Measurements from ENCODE around the gene NETO2. TPM values are rescaled to one million over a fixed set of nuclear protein-coding genes. Genes with fewer than 3 reads are reported as not detected.

The NETO2 gene
- polyA plus RNA-seq, 2 donors = 3.0 to 5.0 TPM

DNA sequence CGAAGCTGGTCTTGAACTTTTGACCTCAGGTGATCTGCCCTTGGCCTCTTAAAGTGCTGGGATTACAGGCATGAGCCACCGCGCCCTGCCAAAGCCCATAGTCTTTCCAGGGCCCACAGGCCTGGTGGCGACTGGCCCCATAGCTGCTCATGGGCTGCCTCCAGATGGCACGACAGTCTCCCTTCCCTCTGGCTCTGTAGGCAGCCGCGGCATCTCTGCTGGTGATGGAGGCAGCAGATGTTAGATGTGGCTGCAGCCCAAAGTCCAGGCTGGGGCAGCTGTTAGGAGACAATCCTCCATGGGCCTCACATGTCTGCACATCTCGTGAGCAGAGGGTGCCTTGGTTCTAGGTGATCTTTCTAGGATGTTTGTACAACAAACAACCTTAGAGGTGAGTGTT is 100.5 kb downstream of the NETO2 start:
- 81 to 86% methylated on average over 8 of the region's 8 CpGs for WGBS, 2 donors
- Histone ChIP-seq H3K36me3 (ENCODE audit: control insufficient read depth in 2 of 2, insufficient read depth in 2 of 2, low read length in 1 of 2) (no peaks in the 10 kb centered on the region), H3K4me3 (ENCODE audit: low read depth in 1 of 2, low read length in 2 of 2) (no peak overlapping the region), H3K4me1 (ENCODE audit: control insufficient read depth in 2 of 2, insufficient read depth in 2 of 2, low read length in 1 of 2) (peaks cover 0 to 4% of the 10 kb centered on the region in 2 donors), H3K27me3 (ENCODE audit: control insufficient read depth in 1 of 2, insufficient read depth in 2 of 2, low read length in 2 of 2) (no peaks in the 10 kb centered on the region), H3K9me3 (ENCODE audit: control insufficient read depth in 2 of 2, insufficient read depth in 1 of 2, low read depth in 1 of 2, low read length in 1 of 2) (no peaks in the 10 kb centered on the region), H3K27ac (ENCODE audit: low read depth in 2 of 2, low read length in 1 of 2) (no peak overlapping the region)

DNA sequence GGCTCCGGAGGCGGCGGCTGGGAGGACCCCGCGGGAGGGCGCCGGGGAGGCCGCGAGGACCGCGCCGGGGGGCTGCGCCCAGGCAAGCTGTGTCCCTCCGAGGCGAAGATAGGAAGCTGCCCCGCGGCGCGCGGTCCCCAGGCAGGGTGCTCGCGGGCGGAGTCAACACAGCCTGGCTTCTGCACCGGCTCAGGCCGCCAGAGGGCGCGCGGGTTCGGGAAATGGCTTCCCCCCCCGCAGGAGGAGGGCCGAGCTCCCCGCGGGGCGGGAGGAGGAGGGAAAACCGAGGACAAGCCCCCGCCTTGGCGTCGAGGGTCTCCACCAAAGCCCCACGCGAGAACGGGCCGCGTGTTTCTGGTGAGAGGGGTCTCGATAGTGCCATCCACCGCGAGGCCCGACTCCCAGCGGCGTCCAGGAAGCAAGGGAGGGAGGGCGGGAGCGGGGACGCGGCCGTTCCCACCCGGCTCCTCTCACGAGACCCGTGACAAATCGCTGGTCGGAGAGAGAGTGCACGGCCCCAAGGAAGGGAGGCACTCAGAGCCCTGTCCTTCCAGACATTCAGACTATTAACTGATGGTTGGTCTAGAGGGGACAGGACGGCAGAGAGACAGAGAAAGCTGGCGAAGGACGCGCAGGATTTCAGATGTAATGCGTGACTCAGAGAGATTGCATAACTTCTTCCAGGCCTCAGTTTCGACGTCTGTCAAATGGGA is 105.8 kb downstream of the NETO2 start:
- Histone ChIP-seq H3K9me3 (ENCODE audit: control insufficient read depth in 2 of 2, insufficient read depth in 1 of 2, low read depth in 1 of 2, low read length in 1 of 2) (no peaks in the 10 kb centered on the region), H3K27ac (ENCODE audit: low read depth in 2 of 2, low read length in 1 of 2) (no peak overlapping the region), H3K4me1 (ENCODE audit: control insufficient read depth in 2 of 2, insufficient read depth in 2 of 2, low read length in 1 of 2) (peaks cover 0 to 6% of the 10 kb centered on the region in 2 donors), H3K36me3 (ENCODE audit: control insufficient read depth in 2 of 2, insufficient read depth in 2 of 2, low read length in 1 of 2) (no peaks in the 10 kb centered on the region), H3K4me3 (ENCODE audit: low read depth in 1 of 2, low read length in 2 of 2) (peak overlapping the region; percentile 66), H3K27me3 (ENCODE audit: control insufficient read depth in 1 of 2, insufficient read depth in 2 of 2, low read length in 2 of 2) (no peaks in the 10 kb centered on the region)
- 3 to 4% methylated on average over 52 to 67 of the region's 67 CpGs for WGBS, 2 donors

DNA sequence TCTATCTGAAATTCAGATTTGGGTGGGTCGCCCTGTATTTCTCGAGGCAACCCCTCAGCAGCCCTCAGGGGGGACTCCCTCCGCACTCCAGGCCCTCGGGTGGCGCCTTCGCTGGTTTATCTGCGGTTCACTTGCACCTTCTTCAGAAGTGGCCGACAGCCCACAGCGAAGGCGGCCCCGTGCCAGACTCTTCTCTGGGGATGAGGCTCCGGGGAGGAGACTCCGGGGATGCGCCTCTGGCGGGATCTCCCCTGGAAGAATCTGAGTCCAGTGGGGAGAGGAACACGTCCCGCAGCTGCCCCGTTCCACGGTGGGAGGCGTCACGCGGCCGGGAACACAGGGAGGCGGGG is 106.4 kb downstream of the NETO2 start:
- Histone ChIP-seq H3K9me3 (ENCODE audit: control insufficient read depth in 2 of 2, insufficient read depth in 1 of 2, low read depth in 1 of 2, low read length in 1 of 2) (no peaks in the 10 kb centered on the region), H3K4me3 (ENCODE audit: low read depth in 1 of 2, low read length in 2 of 2) (peak overlapping the region; percentile 66), H3K36me3 (ENCODE audit: control insufficient read depth in 2 of 2, insufficient read depth in 2 of 2, low read length in 1 of 2) (no peaks in the 10 kb centered on the region), H3K27me3 (ENCODE audit: control insufficient read depth in 1 of 2, insufficient read depth in 2 of 2, low read length in 2 of 2) (no peaks in the 10 kb centered on the region), H3K27ac (ENCODE audit: low read depth in 2 of 2, low read length in 1 of 2) (no peak overlapping the region), H3K4me1 (ENCODE audit: control insufficient read depth in 2 of 2, insufficient read depth in 2 of 2, low read length in 1 of 2) (peaks cover 0 to 6% of the 10 kb centered on the region in 2 donors)
- WGBS, 2 donors = 2% methylated on average over 18 to 24 of the region's 24 CpGs

DNA sequence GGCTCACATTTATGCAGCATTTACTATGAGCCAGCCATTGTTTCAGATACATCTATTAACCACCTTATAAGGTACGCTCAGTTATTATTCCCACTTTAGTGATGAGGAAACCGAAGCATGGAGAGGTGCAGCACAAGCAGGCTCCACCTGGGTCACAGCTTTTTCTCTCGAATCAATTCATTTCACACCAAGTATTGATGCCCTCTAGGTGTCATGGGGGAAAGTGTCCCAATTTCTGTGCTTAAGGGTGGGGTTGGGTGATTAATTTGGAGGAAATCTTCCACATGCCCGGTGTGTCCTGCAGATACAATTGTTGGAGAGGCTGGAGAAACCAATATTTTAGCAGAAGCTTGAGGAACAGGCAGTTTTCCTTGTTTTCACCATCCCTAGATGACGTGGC is 107.5 kb downstream of the NETO2 start:
- Histone ChIP-seq H3K36me3 (ENCODE audit: control insufficient read depth in 2 of 2, insufficient read depth in 2 of 2, low read length in 1 of 2) (no peaks in the 10 kb centered on the region), H3K27me3 (ENCODE audit: control insufficient read depth in 1 of 2, insufficient read depth in 2 of 2, low read length in 2 of 2) (no peaks in the 10 kb centered on the region), H3K9me3 (ENCODE audit: control insufficient read depth in 2 of 2, insufficient read depth in 1 of 2, low read depth in 1 of 2, low read length in 1 of 2) (no peaks in the 10 kb centered on the region), H3K4me1 (ENCODE audit: control insufficient read depth in 2 of 2, insufficient read depth in 2 of 2, low read length in 1 of 2) (peaks cover 0 to 3% of the 10 kb centered on the region in 2 donors), H3K4me3 (ENCODE audit: low read depth in 1 of 2, low read length in 2 of 2) (no peak overlapping the region), H3K27ac (ENCODE audit: low read depth in 2 of 2, low read length in 1 of 2) (no peak overlapping the region)
- 78 to 80% methylated on average over 5 of the region's 5 CpGs for WGBS, 2 donors

DNA sequence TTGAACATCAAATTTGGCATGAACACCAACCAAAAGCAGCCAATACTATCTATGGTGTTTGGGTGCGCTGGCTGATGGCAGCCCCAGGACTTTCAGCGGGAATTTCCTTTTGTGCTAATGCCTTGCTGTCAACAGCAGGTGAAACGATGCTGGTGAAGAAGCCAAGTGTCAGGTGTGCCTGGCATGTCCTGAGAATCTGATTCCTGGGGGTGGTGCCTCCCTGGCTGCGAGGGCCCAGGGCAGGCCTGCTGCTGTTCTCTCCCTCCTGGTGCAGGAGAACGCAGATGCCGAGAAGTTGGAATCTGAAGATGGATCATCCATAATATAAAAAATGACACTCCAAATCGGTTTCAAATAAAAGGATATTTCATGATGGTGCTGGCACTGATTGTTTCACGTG is 108.3 kb downstream of the NETO2 start:
- H3K4me3 ChIP-seq (ENCODE audit: low read depth in 1 of 2, low read length in 2 of 2) = no peak overlapping the region
- H3K4me1 ChIP-seq (ENCODE audit: control insufficient read depth in 2 of 2, insufficient read depth in 2 of 2, low read length in 1 of 2) = peaks cover 0 to 3% of the 10 kb centered on the region in 2 donors
- WGBS, 2 donors = 80% methylated on average over 8 of the region's 8 CpGs
- no peaks in the 10 kb centered on the region for H3K36me3 ChIP-seq (ENCODE audit: control insufficient read depth in 2 of 2, insufficient read depth in 2 of 2, low read length in 1 of 2)
- no peaks in the 10 kb centered on the region for H3K27me3 ChIP-seq (ENCODE audit: control insufficient read depth in 1 of 2, insufficient read depth in 2 of 2, low read length in 2 of 2)
- no peaks in the 10 kb centered on the region for H3K9me3 ChIP-seq (ENCODE audit: control insufficient read depth in 2 of 2, insufficient read depth in 1 of 2, low read depth in 1 of 2, low read length in 1 of 2)
- H3K27ac ChIP-seq (ENCODE audit: low read depth in 2 of 2, low read length in 1 of 2) = no peak overlapping the region

DNA sequence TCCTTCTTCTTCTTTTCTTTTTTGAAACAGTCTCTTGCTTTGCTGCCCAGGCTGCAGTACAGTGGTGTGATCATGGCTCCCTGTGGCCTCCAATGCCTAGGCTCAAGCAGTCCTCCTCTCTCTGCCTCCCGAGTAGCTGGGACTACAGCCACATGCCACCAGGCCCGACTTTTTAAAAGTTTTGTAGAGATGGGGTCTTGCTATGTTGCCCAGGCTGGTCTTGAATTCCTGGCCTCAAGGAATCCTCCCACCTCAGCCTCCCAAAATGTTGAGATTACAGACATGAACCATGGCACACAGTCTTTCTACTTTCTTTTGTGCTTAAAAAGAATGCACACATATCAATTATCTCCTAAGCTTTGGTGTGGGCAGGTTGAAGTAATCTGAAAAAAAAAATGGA is 109.3 kb downstream of the NETO2 start:
- no peak overlapping the region for H3K4me3 ChIP-seq (ENCODE audit: low read depth in 1 of 2, low read length in 2 of 2)
- H3K4me1 ChIP-seq (ENCODE audit: control insufficient read depth in 2 of 2, insufficient read depth in 2 of 2, low read length in 1 of 2) = peaks cover 0 to 3% of the 10 kb centered on the region in 2 donors
- 88 to 95% methylated on average over 2 of the region's 2 CpGs for WGBS, 2 donors
- H3K27me3 ChIP-seq (ENCODE audit: control insufficient read depth in 1 of 2, insufficient read depth in 2 of 2, low read length in 2 of 2) = no peaks in the 10 kb centered on the region
- H3K27ac ChIP-seq (ENCODE audit: low read depth in 2 of 2, low read length in 1 of 2) = no peak overlapping the region
- H3K9me3 ChIP-seq (ENCODE audit: control insufficient read depth in 2 of 2, insufficient read depth in 1 of 2, low read depth in 1 of 2, low read length in 1 of 2) = no peaks in the 10 kb centered on the region
- H3K36me3 ChIP-seq (ENCODE audit: control insufficient read depth in 2 of 2, insufficient read depth in 2 of 2, low read length in 1 of 2) = no peaks in the 10 kb centered on the region

DNA sequence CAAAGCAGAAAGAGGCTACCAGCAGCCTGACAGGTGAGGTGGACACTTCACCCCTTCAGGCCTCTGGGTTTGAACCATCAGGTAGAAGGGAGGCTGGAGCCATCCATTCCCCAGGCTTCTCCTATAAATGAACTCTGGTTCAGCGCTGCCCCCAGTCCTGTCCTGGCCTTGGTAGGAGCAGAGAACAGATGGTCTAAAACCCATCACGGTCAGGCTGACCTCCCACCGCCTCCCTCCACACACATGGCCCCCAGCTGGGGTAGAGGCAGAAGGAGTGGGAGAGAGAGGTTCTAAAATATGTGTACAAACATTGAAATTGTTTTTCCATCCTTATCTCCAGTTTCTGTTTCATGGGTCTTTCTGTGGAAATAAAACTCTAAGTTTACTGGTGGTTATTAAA is 110.6 kb downstream of the NETO2 start:
- Histone ChIP-seq H3K4me3 (ENCODE audit: low read depth in 1 of 2, low read length in 2 of 2) (no peak overlapping the region), H3K27me3 (ENCODE audit: control insufficient read depth in 1 of 2, insufficient read depth in 2 of 2, low read length in 2 of 2) (no peaks in the 10 kb centered on the region), H3K27ac (ENCODE audit: low read depth in 2 of 2, low read length in 1 of 2) (no peak overlapping the region), H3K36me3 (ENCODE audit: control insufficient read depth in 2 of 2, insufficient read depth in 2 of 2, low read length in 1 of 2) (no peaks in the 10 kb centered on the region), H3K4me1 (ENCODE audit: control insufficient read depth in 2 of 2, insufficient read depth in 2 of 2, low read length in 1 of 2) (peaks cover 0 to 2% of the 10 kb centered on the region in 2 donors), H3K9me3 (ENCODE audit: control insufficient read depth in 2 of 2, insufficient read depth in 1 of 2, low read depth in 1 of 2, low read length in 1 of 2) (no peaks in the 10 kb centered on the region)
- 88 to 92% methylated on average over 3 of the region's 3 CpGs for WGBS, 2 donors

DNA sequence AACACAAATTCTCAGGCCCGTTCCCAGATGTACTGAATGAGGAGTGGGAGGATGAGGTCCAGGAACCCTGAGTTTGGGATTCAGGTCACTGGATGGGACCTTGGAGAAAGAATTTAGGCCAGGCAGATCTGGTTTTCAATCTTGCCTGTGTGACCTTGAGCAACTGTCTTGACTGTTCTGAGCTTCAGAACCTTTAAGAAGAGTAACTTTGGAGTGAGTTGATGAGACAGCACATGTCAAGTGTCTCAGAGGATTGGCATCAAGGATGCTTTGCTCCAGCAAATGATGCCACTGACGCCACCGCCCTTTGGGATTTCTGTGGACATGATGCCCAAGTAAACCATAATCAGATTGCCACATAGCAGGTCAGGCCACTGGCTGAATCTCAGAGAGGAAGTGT is 114.0 kb downstream of the NETO2 start:
- Histone ChIP-seq H3K4me3 (ENCODE audit: low read depth in 1 of 2, low read length in 2 of 2) (no peak overlapping the region), H3K27me3 (ENCODE audit: control insufficient read depth in 1 of 2, insufficient read depth in 2 of 2, low read length in 2 of 2) (no peaks in the 10 kb centered on the region), H3K9me3 (ENCODE audit: control insufficient read depth in 2 of 2, insufficient read depth in 1 of 2, low read depth in 1 of 2, low read length in 1 of 2) (no peaks in the 10 kb centered on the region), H3K4me1 (ENCODE audit: control insufficient read depth in 2 of 2, insufficient read depth in 2 of 2, low read length in 1 of 2) (no peaks in the 10 kb centered on the region), H3K27ac (ENCODE audit: low read depth in 2 of 2, low read length in 1 of 2) (no peak overlapping the region), H3K36me3 (ENCODE audit: control insufficient read depth in 2 of 2, insufficient read depth in 2 of 2, low read length in 1 of 2) (no peaks in the 10 kb centered on the region)
- WGBS, 2 donors = 91 to 97% methylated on average over 3 of the region's 3 CpGs

DNA sequence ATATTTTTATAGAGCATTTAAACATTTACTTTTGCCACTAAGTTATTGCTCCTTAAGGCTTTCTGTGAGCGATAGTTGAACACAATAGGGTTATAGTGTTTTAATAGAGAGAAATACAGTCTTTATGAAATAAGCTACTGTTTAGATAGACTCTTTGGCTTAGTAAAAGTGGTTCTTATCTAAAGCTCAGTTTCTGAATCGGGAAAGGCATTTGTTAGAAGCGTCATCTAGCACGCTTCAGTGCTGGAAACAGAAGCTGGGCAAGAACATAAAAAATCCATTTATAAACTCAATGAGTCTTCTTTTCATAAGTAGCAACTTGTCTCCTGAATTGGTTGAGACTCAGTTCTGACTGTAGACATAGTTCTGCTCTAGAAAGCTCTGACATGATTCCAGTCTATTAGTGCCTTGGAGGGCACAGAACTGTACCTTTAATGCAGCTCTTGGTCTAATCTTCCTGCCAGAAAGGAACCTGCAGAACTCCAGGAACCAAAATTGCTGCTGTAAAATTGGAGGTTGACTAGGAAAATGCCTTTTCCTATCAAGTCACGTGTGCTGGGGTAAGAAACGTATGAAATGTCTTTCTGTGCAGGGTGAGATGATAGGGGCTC is 114.9 kb downstream of the NETO2 start:
- H3K4me1 ChIP-seq (ENCODE audit: control insufficient read depth in 2 of 2, insufficient read depth in 2 of 2, low read length in 1 of 2) = no peaks in the 10 kb centered on the region
- H3K27ac ChIP-seq (ENCODE audit: low read depth in 2 of 2, low read length in 1 of 2) = no peak overlapping the region
- WGBS, 2 donors = 69 to 70% methylated on average over 6 of the region's 6 CpGs
- no peaks in the 10 kb centered on the region for H3K27me3 ChIP-seq (ENCODE audit: control insufficient read depth in 1 of 2, insufficient read depth in 2 of 2, low read length in 2 of 2)
- H3K36me3 ChIP-seq (ENCODE audit: control insufficient read depth in 2 of 2, insufficient read depth in 2 of 2, low read length in 1 of 2) = no peaks in the 10 kb centered on the region
- H3K4me3 ChIP-seq (ENCODE audit: low read depth in 1 of 2, low read length in 2 of 2) = no peak overlapping the region
- H3K9me3 ChIP-seq (ENCODE audit: control insufficient read depth in 2 of 2, insufficient read depth in 1 of 2, low read depth in 1 of 2, low read length in 1 of 2) = no peaks in the 10 kb centered on the region

Measured in esophagus (tissue), 2 donors.